ENCODE measurements around the gene SLC25A29. TPM values are rescaled to one million over a fixed set of nuclear protein-coding genes. Genes with fewer than 3 reads are reported as not detected.

SLC25A29 gene
- total RNA-seq, 1 donor from 2014 or later = 29.3 TPM

- no peaks in the 10 kb centered on the region for H3K27me3 Mint-ChIP-seq (ENCODE audit: low read depth)
- DNase-seq (ENCODE audit: low spot score) = no peak
- peaks cover 46% of the 10 kb centered on the region for H3K36me3 Mint-ChIP-seq (ENCODE audit: low read depth)
- no peak overlapping the region for H3K4me3 Mint-ChIP-seq (ENCODE audit: unreplicated experiment)
- TF ChIP-seq, protein P1, sequence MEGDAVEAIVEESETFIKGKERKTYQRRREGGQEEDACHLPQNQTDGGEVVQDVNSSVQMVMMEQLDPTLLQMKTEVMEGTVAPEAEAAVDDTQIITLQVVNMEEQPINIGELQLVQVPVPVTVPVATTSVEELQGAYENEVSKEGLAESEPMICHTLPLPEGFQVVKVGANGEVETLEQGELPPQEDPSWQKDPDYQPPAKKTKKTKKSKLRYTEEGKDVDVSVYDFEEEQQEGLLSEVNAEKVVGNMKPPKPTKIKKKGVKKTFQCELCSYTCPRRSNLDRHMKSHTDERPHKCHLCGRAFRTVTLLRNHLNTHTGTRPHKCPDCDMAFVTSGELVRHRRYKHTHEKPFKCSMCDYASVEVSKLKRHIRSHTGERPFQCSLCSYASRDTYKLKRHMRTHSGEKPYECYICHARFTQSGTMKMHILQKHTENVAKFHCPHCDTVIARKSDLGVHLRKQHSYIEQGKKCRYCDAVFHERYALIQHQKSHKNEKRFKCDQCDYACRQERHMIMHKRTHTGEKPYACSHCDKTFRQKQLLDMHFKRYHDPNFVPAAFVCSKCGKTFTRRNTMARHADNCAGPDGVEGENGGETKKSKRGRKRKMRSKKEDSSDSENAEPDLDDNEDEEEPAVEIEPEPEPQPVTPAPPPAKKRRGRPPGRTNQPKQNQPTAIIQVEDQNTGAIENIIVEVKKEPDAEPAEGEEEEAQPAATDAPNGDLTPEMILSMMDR (IDR thresholded peaks at IDR 0.05) = no peak
- H3K27ac Mint-ChIP-seq (ENCODE audit: unreplicated experiment) = peak overlapping the region; percentile 75
- H3K9me3 Mint-ChIP-seq (ENCODE audit: low read depth) = no peaks in the 10 kb centered on the region
- H3K4me1 Mint-ChIP-seq (ENCODE audit: low read depth) = peaks cover 17% of the 10 kb centered on the region
Measured at GRCh38 chr14:100341301-100342031, 35.2 kb upstream of the SLC25A29 start.

DNA sequence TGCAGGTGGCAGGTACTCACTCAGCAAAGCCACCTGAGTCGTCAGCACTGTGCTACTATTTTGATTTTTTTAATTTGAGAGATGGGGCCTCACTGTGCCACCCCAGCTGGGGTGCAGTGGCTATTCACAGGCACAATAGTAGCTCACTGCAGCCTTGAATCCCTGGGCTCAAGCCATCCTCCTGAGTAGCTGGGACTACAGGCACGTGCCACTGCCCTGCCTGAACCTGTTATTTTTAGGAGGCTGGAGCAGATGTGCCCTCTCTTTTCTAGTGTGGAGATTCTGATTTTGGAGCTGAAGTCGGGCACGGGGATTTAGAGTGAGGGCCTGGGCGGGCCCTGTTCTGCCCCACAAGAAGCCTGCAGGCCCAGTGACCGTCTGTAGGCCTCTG lies 34.2 kb upstream of the SLC25A29 start:
- TF ChIP-seq, protein P1 (IDR thresholded peaks at IDR 0.05) = no peak
- DNase-seq (ENCODE audit: low spot score) = no peak
- Mint-ChIP-seq H3K4me1 (ENCODE audit: low read depth) (peaks cover 17% of the 10 kb centered on the region), H3K27me3 (ENCODE audit: low read depth) (no peaks in the 10 kb centered on the region), H3K4me3 (ENCODE audit: unreplicated experiment) (no peak overlapping the region), H3K27ac (ENCODE audit: unreplicated experiment) (peak overlapping the region; percentile 75), H3K36me3 (ENCODE audit: low read depth) (peaks cover 47% of the 10 kb centered on the region), H3K9me3 (ENCODE audit: low read depth) (no peaks in the 10 kb centered on the region)

DNA sequence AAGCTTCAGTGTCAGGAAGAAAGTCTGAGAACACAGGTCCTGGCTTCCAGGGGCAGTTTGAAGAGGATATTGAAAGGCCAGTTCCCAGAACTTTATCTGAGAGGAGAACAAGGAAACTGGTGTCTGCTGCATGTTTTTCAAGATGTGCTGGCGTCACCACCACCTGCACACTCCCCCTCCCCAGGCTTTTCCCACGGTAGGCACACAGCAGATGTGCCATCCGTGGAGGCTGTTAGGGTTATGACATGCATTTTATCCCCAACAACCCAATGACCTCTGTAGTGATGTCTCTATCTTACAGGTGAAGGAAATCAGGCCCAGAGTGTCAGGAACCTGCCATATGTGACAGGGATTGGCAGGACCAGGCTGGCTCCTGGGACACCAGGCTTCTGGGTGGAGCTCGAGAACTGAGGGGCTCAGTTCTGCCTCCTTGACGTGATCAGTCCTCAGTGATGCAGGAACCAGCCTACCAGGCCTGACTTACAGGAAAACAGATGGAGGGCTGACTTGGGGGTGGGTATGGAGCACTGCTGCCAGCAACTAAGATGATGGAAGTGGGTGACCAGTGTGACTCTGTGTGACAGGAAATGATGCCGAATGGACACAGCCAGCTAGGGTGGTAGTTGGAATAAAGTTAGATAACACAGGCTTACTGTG lies 33.6 kb upstream of the SLC25A29 start:
- H3K4me1 Mint-ChIP-seq (ENCODE audit: low read depth) = peaks cover 17% of the 10 kb centered on the region
- peak overlapping the region; percentile 63 for H3K27ac Mint-ChIP-seq (ENCODE audit: unreplicated experiment)
- no peaks in the 10 kb centered on the region for H3K9me3 Mint-ChIP-seq (ENCODE audit: low read depth)
- H3K36me3 Mint-ChIP-seq (ENCODE audit: low read depth) = peaks cover 49% of the 10 kb centered on the region
- no peak for DNase-seq (ENCODE audit: low spot score)
- TF ChIP-seq, protein P1 (IDR thresholded peaks at IDR 0.05) = no peak
- H3K4me3 Mint-ChIP-seq (ENCODE audit: unreplicated experiment) = no peak overlapping the region
- H3K27me3 Mint-ChIP-seq (ENCODE audit: low read depth) = no peaks in the 10 kb centered on the region

DNA sequence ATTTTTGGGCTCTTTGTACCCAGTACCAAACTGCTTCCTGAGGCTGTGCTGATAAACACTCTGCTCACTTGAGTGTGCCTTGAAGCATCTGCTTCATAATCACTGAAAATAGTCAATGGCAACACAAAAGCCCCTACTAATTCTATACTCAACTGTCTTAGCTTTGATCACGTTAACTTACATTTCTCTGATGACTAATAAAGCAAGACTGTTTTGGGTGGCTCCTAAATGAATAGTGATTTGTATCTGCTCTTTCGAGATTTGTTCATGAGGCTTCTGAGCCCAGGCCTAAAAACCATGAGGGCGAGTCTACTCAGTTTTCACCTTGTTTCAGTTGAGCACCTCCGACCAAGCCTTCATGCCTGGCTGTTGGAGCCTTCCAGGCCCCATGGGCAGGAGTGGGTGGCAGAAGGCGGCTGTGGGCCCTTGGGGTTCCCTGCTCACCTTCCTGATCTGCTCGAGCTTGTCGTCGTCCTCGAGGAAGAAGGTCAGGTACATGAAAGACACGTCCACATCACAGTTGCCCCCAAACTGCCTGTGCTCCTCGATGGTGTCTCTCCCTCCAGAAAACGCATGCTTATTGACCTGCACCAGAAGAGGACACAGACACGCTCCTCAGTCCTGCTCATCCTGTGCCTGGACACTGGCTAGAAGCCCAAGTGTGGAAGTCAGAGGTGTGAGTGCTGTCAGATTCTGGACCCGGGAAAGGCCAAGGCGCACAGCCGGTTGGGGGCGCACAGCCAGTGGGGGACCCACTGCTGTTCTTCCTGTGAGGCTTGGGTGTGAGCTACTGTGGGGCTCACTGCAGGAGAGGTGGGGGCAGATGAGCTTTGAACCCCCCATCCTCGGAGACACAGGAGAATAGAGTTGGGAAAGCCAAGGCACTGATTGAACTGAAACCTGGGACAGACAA lies 30.6 kb upstream of the SLC25A29 start:
- Mint-ChIP-seq H3K4me3 (ENCODE audit: unreplicated experiment) (no peak overlapping the region), H3K36me3 (ENCODE audit: low read depth) (peaks cover 45% of the 10 kb centered on the region), H3K27me3 (ENCODE audit: low read depth) (no peaks in the 10 kb centered on the region), H3K27ac (ENCODE audit: unreplicated experiment) (peak overlapping the region; percentile 32), H3K9me3 (ENCODE audit: low read depth) (no peaks in the 10 kb centered on the region), H3K4me1 (ENCODE audit: low read depth) (peaks cover 9% of the 10 kb centered on the region)
- DNase-seq (ENCODE audit: low spot score) = no peak
- TF ChIP-seq, protein P1 (IDR thresholded peaks at IDR 0.05) = no peak

- Mint-ChIP-seq H3K27ac (ENCODE audit: unreplicated experiment) (no peak overlapping the region), H3K36me3 (ENCODE audit: low read depth) (peaks cover 33% of the 10 kb centered on the region), H3K27me3 (ENCODE audit: low read depth) (no peaks in the 10 kb centered on the region), H3K4me3 (ENCODE audit: unreplicated experiment) (no peak overlapping the region), H3K4me1 (ENCODE audit: low read depth) (no peaks in the 10 kb centered on the region), H3K9me3 (ENCODE audit: low read depth) (no peaks in the 10 kb centered on the region)
- TF ChIP-seq, protein P1 (IDR thresholded peaks at IDR 0.05) = no peak
- DNase-seq (ENCODE audit: low spot score) = peak; percentile 72
Measured at GRCh38 chr14:100334904-100335303, 28.7 kb upstream of the SLC25A29 start.

Measured in chondrocyte (in vitro differentiated cells).